HepG2 (cell line): ENCODE data around the gene CDHR1.

Source experiments
- EZH2 ChIP-seq: conservative IDR thresholded peaks from 2 replicates; pipeline ENCODE4 v1.6.1; 2012; ENCODE audit warnings: mild to moderate bottlenecking, low read depth, low read length, moderate library complexity
- HCFC1 ChIP-seq: fragments of 150-350 bp; IDR thresholded peaks from 2 replicates; pipeline ENCODE4 v1.6.1; 2014; ENCODE audit warnings: low read depth, low read length
- SP1 ChIP-seq, 2 experiments: fragments of 450-650 bp in 1 of 2; sonication (generic) in 1 of 2; formaldehyde crosslinking in 1 of 2; IDR thresholded peaks; 2 replicates each; pipeline versions ENCODE4 v1.4.0 to v1.6.1; 2016 to 2020; ENCODE audit warnings: missing genetic modification reagents in 1 of 2
- TCF7L2 ChIP-seq: IDR thresholded peaks from 2 replicates; pipeline ENCODE4 v1.6.1; 2011; ENCODE audit warnings: mild to moderate bottlenecking, low read depth, low read length, moderate library complexity

DNA sequence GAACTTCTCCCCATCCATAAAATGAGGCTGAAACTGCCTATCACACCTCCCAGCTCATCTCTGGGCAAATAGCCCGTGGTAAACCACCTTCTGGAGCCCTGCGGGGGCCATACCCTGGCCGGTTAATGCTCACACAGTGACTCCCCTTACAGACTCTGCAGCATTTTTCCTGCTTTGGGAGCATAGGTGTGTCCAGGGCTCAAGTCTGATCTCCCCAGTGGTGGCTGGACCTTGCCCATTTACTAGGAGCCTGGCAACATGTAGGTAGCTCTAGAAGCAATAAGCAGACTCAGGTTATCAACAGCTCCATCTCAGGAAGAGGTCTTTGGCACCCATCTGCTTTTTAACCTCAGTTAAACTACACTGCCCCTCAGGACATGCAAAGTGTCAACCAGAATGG lies 5.5 kb upstream of the CDHR1 start:
- TF ChIP-seq HCFC1 (no peak), TCF7L2 (no peak), EZH2 (no peak), SP1 (IDR thresholded peaks at IDR 0.05) (no peak), SP1 (CRISPR knock-in tag; IDR thresholded peaks at IDR 0.05) (no peak)
